Measurements from ENCODE around the gene OTX2. TPM values are rescaled to one million over a fixed set of nuclear protein-coding genes. Genes with fewer than 3 reads are reported as not detected.

The OTX2 gene
- total RNA-seq, 1 donor from 2014 or later = 0.22 TPM

- no peak for DNase-seq (ENCODE audit: extremely low spot score, unreplicated experiment)
- peaks cover 97% of the 10 kb centered on the region for H3K27me3 Mint-ChIP-seq
- peak; percentile 39 for TF ChIP-seq CTCF (conservative IDR thresholded peaks at IDR 0.05)
- no peaks in the 10 kb centered on the region for H3K9me3 Mint-ChIP-seq
- H3K4me1 Mint-ChIP-seq (ENCODE audit: unreplicated experiment) = no peaks in the 10 kb centered on the region
- no peaks in the 10 kb centered on the region for H3K36me3 Mint-ChIP-seq
- no peak overlapping the region for H3K4me3 Mint-ChIP-seq
- no peak overlapping the region for H3K27ac Mint-ChIP-seq
Measured at GRCh38 chr14:56815745-56816144, 5.5 kb upstream of the OTX2 start.

- Mint-ChIP-seq H3K27me3 (peaks cover 97% of the 10 kb centered on the region), H3K9me3 (no peaks in the 10 kb centered on the region), H3K4me1 (ENCODE audit: unreplicated experiment) (peaks cover under 1% of the 10 kb centered on the region), H3K4me3 (no peak overlapping the region), H3K27ac (no peak overlapping the region), H3K36me3 (no peaks in the 10 kb centered on the region)
- no peak for DNase-seq (ENCODE audit: extremely low spot score, unreplicated experiment)
- TF ChIP-seq CTCF (conservative IDR thresholded peaks at IDR 0.05) = no peak
Measured at GRCh38 chr14:56814969-56815700, 4.9 kb upstream of the OTX2 start.

GRCh38 chr14:56814519-56814959, 4.3 kb upstream of the OTX2 start:
- Mint-ChIP-seq H3K27ac (no peak overlapping the region), H3K36me3 (no peaks in the 10 kb centered on the region), H3K4me3 (peak overlapping the region; percentile 7), H3K27me3 (peaks cover 97% of the 10 kb centered on the region), H3K9me3 (no peaks in the 10 kb centered on the region), H3K4me1 (ENCODE audit: unreplicated experiment) (peaks cover 6% of the 10 kb centered on the region)
- no peak for TF ChIP-seq CTCF (conservative IDR thresholded peaks at IDR 0.05)
- DNase-seq (ENCODE audit: extremely low spot score, unreplicated experiment) = no peak

GRCh38 chr14:56813143-56813551, 2.9 kb upstream of the OTX2 start:
- Mint-ChIP-seq H3K27ac (no peak overlapping the region), H3K36me3 (no peaks in the 10 kb centered on the region), H3K4me3 (no peak overlapping the region), H3K9me3 (no peaks in the 10 kb centered on the region), H3K4me1 (ENCODE audit: unreplicated experiment) (peaks cover 7% of the 10 kb centered on the region), H3K27me3 (peaks cover 95% of the 10 kb centered on the region)
- TF ChIP-seq CTCF (conservative IDR thresholded peaks at IDR 0.05) = no peak
- no peak for DNase-seq (ENCODE audit: extremely low spot score, unreplicated experiment)

GRCh38 chr14:56812364-56813141, 2.3 kb upstream of the OTX2 start:
- no peaks in the 10 kb centered on the region for H3K36me3 Mint-ChIP-seq
- DNase-seq (ENCODE audit: extremely low spot score, unreplicated experiment) = no peak
- H3K4me3 Mint-ChIP-seq = no peak overlapping the region
- TF ChIP-seq CTCF (conservative IDR thresholded peaks at IDR 0.05) = no peak
- no peak overlapping the region for H3K27ac Mint-ChIP-seq
- peaks cover 95% of the 10 kb centered on the region for H3K27me3 Mint-ChIP-seq
- H3K9me3 Mint-ChIP-seq = no peaks in the 10 kb centered on the region
- H3K4me1 Mint-ChIP-seq (ENCODE audit: unreplicated experiment) = peaks cover 7% of the 10 kb centered on the region
